Suppressor macrophage (primary cell): Measurements from ENCODE around the gene DGKH.

Experiments used
- DNase-seq, 4 experiments: peaks; one replicate each; pipeline ENCODE4 v3.0.0-alpha.2; 2020 to 2022

DGKH gene

GRCh38 chr13:42239161-42239560 is 190.7 kb downstream of the DGKH start:
- no peak for DNase-seq

- DNase-seq = no peak
These were observed 191.2 kb downstream of the DGKH start for GRCh38 chr13:42239644-42240043.

- no peak for DNase-seq
These were observed 198.1 kb downstream of the DGKH start for GRCh38 chr13:42246541-42246940.

- no peak for DNase-seq
These were observed 199.4 kb downstream of the DGKH start for GRCh38 chr13:42247883-42248282.

GRCh38 chr13:42255886-42256285 is 207.4 kb downstream of the DGKH start:
- no peak for DNase-seq

- DNase-seq = no peak
These were observed 210.3 kb downstream of the DGKH start for GRCh38 chr13:42258747-42259146.

GRCh38 chr13:42259515-42259914 is 211.1 kb downstream of the DGKH start:
- no peak for DNase-seq

- DNase-seq = no peak
These were observed 212.6 kb downstream of the DGKH start for GRCh38 chr13:42260903-42261654.

- no peak for DNase-seq
These were observed 218.0 kb downstream of the DGKH start for GRCh38 chr13:42266473-42266872.

GRCh38 chr13:42270160-42270856 is 221.9 kb downstream of the DGKH start:
- DNase-seq = no peak

- DNase-seq = no peak
These were observed 222.4 kb downstream of the DGKH start for GRCh38 chr13:42270857-42271215.

- peak; percentile 96 to 98 (median 98) for DNase-seq
These were observed 223.1 kb downstream of the DGKH start for GRCh38 chr13:42271337-42272114.

- DNase-seq = peak; percentile 42 to 75 (median 59)
These were observed 223.8 kb downstream of the DGKH start, which contains the start of gene AKAP11 for GRCh38 chr13:42272115-42272803. AKAP11 (plus strand) TSS chr13:42272152; CDS start chr13:42286349, 14,197 bp downstream.

GRCh38 chr13:42272804-42273175 is 224.3 kb downstream of the DGKH start:
- peak in 2 of 4 experiments; percentile 18 to 35 for DNase-seq

GRCh38 chr13:42274386-42275097 is 226.1 kb downstream of the DGKH start:
- no peak for DNase-seq

GRCh38 chr13:42275098-42275471 is 226.6 kb downstream of the DGKH start:
- DNase-seq = peak; percentile 77 to 93 (median 86)

GRCh38 chr13:42275506-42275905 is 227.1 kb downstream of the DGKH start:
- DNase-seq = no peak

GRCh38 chr13:42276683-42277082 is 228.2 kb downstream of the DGKH start:
- no peak for DNase-seq

GRCh38 chr13:42277618-42278276 is 229.3 kb downstream of the DGKH start:
- no peak for DNase-seq

- peak; percentile 47 to 67 (median 62) for DNase-seq
These were observed 230.6 kb downstream of the DGKH start for GRCh38 chr13:42279080-42279479.

- DNase-seq = no peak
These were observed 231.5 kb downstream of the DGKH start for GRCh38 chr13:42279986-42280385.

- no peak for DNase-seq
These were observed 232.1 kb downstream of the DGKH start for GRCh38 chr13:42280537-42280936.
